Neutrophil (primary cell): ENCODE data around the gene MPZL2.

Source experiments
- H3K27ac ChIP-seq: fragments of 200-600 bp; sonication (generic); 2 replicates; pipeline ENCODE4 v1.5.1; 2016; ENCODE audit warnings: mild to moderate bottlenecking, moderate library complexity
- H3K27me3 ChIP-seq: fragments of 200-600 bp; sonication (generic); 2 replicates; pipeline ENCODE4 v1.6.0; 2016; ENCODE audit warnings: mild to moderate bottlenecking
- H3K36me3 ChIP-seq: fragments of 200-600 bp; sonication (generic); 2 replicates; pipeline ENCODE4 v1.5.1; 2017
- H3K4me1 ChIP-seq, 2 experiments: fragments of 200-600 bp in 1 of 2; sonication (generic) in 1 of 2; 1 replicate in 1 of 2; 2 replicates in 1 of 2; pipeline versions ENCODE4 v1.5.1 to v1.6.1; 2013 to 2016; ENCODE audit warnings: low read depth in 1 of 2, low read length in 1 of 2, mild to moderate bottlenecking in 1 of 2, moderate library complexity in 1 of 2; ENCODE audit not compliant: control insufficient read depth in 1 of 2, insufficient read depth in 1 of 2
- H3K4me3 ChIP-seq, 2 experiments: fragments of 200-600 bp in 1 of 2; sonication (generic) in 1 of 2; 1 replicate in 1 of 2; 2 replicates in 1 of 2; pipeline ENCODE4 v1.5.1; 2013 to 2016; ENCODE audit warnings: low read depth in 1 of 2, low read length in 1 of 2, mild to moderate bottlenecking in 1 of 2, moderate library complexity in 1 of 2
- H3K9me3 ChIP-seq: fragments of 200-600 bp; sonication (generic); 2 replicates; pipeline ENCODE4 v1.5.1; 2016
- CTCF ChIP-seq: fragments of 200-600 bp; sonication (generic); IDR thresholded peaks from 2 replicates; pipeline ENCODE4 v1.5.1; 2016; ENCODE audit warnings: antibody characterized with exemption

Gene MPZL2

DNA sequence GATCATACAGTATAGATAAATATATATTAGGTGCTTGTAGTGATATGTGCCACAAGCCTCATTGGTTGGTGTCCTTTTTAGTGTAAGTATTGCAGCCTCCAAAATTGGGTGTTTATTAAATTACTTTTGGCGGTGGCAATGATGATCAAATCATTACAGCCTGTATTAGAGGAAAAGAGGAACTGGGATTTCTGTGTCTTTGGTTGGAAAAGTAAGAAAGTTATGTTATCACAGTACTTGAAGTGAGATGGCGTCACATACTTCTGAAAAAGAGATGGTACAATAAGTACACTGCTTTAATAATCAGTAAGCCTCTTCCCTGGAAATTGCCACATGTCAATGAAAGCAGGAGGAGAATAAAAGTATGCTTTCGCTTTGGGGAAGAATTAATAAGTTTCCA is 11.4 kb downstream of the MPZL2 start:
- H3K27ac ChIP-seq: peak overlapping the region; percentile 91
- peak overlapping the region; percentile 71 to 87 for H3K4me3 ChIP-seq
- no peak for TF ChIP-seq CTCF
- H3K4me1 ChIP-seq: peaks cover 37 to 43% of the 10 kb centered on the region in 2 experiments
- no peaks in the 10 kb centered on the region for H3K9me3 ChIP-seq
- H3K36me3 ChIP-seq: peaks cover 6% of the 10 kb centered on the region
- no peaks in the 10 kb centered on the region for H3K27me3 ChIP-seq

DNA sequence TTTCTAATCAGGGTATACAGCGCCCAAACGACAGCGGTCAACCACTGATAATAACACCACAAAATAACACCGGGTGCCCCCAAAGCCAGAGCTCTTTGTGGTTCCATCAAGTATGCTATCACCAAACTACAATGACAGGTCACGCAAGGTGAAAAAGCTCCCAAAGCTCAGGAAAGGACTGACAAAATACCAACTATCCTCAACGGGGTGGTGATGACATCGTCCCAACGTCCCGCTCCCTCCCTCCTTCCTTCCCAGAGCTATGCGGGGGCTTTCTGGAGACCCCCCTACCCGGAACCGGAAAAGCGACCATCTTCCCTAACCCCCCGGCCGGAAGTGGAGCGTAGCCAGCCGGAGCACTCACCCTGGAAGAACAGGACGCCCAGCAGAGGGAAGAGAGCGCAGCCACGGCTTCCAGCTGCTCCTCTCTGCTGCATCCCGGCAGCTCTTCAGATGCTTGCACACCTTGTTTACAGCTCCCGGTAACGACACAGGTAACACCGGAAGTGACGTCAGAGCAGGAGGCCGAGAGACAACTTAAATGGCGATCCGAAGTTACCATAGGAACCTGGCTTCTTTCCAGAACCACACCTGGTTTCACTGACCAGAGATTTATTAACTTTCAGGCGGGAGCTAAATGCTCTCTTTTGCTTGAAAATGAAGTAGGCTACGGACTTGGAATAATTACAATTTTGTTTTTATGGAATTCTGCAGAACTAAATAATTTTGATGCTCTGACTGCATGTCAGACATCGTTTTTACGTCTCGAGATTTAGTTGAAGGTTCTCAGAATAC is 12.0 kb downstream of the MPZL2 start, which contains the start of gene MPZL3:
Gene MPZL3, minus strand, starts transcription at position 508 of the 795 bp plus-strand sequence. Its CDS starts 71 bp downstream, at position 437.
- Histone ChIP-seq H3K27ac (peak within 1 kb of the TSS; percentile 91), H3K27me3 (no peaks in the 10 kb centered on the region)
- TF ChIP-seq CTCF: no peak

DNA sequence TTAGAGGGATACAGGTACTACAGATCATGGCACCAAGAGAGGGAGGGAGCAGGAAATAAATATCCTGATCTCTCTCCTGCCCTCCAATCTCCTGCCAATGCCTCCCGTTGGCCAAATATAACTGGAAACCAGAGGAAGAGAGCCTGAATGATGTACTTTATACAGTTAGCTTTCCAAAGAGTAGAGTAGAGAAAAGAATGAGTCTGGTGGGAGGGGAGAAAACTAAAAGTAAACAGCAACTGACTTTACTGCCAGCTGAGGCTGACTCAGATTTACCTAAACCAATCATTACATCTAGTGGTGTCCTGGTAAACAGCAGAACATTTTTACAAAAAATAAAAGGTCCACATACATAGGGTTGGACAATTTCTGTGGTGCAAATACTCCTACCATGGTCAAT is 17.1 kb downstream of the MPZL2 start:
- Histone ChIP-seq H3K4me3 (peak overlapping the region in 1 of 2 experiments; percentile 26), H3K9me3 (no peaks in the 10 kb centered on the region), H3K36me3 (no peaks in the 10 kb centered on the region), H3K27me3 (no peaks in the 10 kb centered on the region), H3K27ac (peak overlapping the region; percentile 91), H3K4me1 (peaks cover 86 to 89% of the 10 kb centered on the region in 2 experiments)
- TF ChIP-seq CTCF: no peak

More for the DNA sequence above, 12.0 kb downstream of the MPZL2 start, which contains the start of gene MPZL3:
- Histone ChIP-seq H3K4me3 (peak within 1 kb of the TSS; percentile 71 to 87), H3K36me3 (peaks cover 6% of the 10 kb centered on the region), H3K4me1 (peaks cover 44 to 49% of the 10 kb centered on the region in 2 experiments), H3K9me3 (no peaks in the 10 kb centered on the region)

- no peaks in the 10 kb centered on the region for H3K9me3 ChIP-seq
- H3K27me3 ChIP-seq: no peaks in the 10 kb centered on the region
- TF ChIP-seq CTCF: no peak
- H3K4me3 ChIP-seq: no peak overlapping the region
- no peaks in the 10 kb centered on the region for H3K36me3 ChIP-seq
- peak overlapping the region; percentile 91 for H3K27ac ChIP-seq
- H3K4me1 ChIP-seq: peaks cover 96% of the 10 kb centered on the region in 2 experiments
These were observed 18.0 kb downstream of the MPZL2 start for GRCh38 chr11:118245936-118246562.

DNA sequence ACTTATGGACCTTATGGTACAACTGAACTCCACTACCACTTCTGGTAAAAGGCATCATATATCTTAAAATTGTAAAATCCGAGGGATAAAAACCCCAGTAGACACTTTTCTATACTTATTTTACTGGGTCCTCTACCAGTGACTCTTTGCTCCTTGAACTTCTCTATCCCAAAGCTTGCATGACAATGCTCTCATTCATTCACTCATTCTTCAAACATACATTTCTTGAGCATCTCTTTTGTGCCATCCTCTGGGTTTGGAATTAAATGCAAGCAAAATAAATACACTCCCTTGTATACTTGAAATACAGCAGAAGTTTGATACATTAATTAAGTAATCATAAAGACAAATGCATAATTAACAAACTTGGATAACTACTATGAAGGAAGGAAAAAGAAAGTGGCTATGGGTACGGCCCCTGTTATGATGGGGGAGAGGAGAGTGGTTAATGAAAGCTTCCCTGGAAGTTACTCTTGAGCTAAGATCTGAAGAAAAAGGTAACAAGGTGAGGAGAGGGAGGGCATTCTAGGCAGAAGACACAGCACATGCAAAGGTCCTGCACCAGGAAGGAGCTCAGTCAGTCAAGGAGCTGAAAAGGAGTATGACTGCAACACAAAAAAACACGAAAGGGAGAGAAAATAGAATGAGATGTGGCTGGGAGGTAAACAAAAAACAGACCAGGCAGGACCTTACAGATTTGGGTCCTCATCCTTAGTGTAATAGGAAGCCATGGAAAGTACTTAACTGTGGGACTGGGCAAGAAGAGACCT is 19.9 kb downstream of the MPZL2 start:
- H3K4me3 ChIP-seq: no peak overlapping the region
- peaks cover 7% of the 10 kb centered on the region for H3K36me3 ChIP-seq
- no peaks in the 10 kb centered on the region for H3K9me3 ChIP-seq
- peak overlapping the region; percentile 91 for H3K27ac ChIP-seq
- no peaks in the 10 kb centered on the region for H3K27me3 ChIP-seq
- TF ChIP-seq CTCF: no peak
- peaks cover 96 to 97% of the 10 kb centered on the region in 2 experiments for H3K4me1 ChIP-seq
